ENCODE results near the gene C10orf90.

C10orf90 gene, protein sequence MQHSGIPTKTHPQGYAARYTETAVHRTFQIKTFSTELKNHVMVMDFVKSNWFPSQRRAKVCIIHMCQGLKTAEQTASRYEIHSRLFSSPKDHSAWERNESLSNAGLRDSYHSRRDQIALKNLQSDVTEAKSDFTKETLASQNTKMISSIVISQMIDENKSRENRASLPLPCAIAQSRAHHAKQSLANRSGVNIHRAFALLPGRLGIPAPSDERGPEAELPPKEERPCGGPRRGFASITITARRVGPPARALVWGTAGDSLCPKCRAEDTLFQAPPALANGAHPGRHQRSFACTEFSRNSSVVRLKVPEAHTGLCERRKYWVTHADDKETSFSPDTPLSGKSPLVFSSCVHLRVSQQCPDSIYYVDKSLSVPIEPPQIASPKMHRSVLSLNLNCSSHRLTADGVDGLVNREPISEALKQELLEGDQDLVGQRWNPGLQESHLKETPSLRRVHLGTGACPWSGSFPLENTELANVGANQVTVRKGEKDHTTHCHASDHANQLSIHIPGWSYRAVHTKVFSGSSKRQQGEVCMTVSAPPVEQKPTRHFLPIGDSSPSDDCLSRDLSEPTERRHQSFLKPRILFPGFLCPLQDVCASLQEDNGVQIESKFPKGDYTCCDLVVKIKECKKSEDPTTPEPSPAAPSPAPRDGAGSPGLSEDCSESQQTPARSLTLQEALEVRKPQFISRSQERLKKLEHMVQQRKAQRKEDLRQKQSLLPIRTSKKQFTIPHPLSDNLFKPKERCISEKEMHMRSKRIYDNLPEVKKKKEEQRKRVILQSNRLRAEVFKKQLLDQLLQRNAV

DNA sequence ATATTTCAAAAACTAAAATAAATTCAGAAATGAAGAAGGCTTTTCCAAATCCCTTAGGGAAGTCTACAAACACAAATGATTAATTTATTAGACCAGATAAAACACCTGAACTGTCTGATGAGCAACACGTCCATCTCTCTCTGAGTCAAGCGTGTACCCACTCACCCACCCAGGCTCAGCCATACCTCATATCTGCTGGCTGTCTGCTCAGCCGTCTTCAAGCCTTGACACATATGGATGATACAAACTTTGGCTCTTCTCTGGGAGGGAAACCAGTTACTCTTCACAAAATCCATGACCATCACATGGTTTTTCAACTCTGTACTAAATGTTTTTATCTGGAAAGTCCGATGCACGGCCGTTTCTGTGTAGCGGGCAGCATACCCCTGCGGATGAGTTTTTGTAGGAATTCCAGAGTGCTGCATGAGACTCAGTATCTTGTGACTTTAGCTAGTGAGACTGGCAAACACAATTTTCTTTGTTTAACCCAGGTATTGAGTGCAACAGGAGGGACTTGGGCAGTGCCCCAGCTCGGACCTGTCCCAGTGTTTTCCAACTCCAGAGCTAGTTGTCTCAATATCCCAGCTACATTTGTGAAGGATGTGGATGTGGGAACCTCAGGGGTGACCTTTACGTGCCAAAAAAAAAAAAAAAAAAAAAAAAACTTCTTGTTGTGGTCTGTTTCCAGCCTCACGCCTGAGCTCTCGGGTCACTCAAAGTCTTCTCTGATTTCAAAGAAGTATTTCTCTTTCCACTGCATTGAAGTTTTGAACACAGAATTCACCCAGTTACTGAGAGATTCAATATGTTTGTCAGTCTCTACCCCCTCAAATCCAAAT, at the start of gene C10orf90:
TSS of gene C10orf90 (minus strand) at position 638 of the 839 bp plus-strand sequence. CDS start at position 425, 213 bp downstream.
- no peak for DNase-seq (ENCODE audit: low spot score)

DNA sequence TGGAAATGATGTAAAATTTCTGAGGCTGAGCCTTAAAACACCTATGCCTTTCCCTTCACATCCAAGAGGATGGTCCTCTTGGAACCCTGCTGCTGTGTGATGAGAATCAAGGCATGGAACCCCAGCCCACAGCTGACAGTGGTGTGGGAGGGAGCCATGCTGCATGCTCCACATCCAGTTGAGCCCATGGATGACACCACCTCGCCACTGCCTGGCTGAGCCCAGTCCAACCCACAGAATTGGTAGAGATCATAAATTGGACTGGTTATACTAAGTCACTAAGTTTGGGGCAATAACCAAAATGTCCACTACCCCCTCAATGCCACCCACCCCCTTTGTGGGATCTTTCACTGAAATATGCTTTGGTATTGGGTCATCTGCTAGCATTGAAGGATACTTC, 45.9 kb upstream of the C10orf90 start:
- no peak for DNase-seq (ENCODE audit: low spot score)

DNA sequence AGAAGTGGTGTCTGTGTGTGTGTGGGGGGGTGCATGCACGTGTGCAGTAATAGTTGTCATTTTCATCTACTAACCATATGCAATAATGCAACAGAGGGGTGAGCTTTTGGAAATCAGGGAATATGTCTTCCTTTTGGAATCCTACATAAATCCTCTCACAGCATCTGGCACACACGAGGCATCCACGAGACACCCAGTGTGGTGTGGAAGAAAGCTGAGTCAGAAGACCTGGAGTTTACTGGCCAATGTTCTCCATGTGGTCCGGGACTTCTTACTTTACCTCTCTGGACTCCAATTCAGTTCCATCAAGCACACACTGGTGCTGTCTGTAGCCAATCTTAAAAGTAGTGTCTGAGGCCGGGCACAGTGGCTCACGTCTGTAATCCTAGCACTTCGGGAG, 43.1 kb upstream of the C10orf90 start:
- no peak for DNase-seq (ENCODE audit: low spot score)

DNA sequence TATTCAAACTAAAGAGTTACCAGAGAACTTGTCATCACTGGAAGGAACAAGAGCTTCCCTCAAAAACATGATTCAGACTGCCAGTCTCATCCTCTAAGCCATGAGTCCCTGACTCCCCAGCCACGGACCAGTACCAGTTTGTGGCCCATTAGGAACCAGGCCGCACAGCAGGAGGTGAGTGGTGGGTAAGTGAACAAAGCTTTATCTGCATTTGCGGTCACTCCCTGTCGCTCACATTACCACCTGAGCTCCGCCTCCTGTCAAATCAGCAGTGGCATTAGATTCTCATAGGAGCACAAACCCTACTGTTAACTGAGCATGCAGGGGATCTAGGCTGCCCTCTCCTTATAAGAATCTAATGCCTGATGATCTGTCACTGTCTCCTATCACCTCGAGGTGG, 42.2 kb upstream of the C10orf90 start:
- DNase-seq (ENCODE audit: low spot score) = no peak

DNA sequence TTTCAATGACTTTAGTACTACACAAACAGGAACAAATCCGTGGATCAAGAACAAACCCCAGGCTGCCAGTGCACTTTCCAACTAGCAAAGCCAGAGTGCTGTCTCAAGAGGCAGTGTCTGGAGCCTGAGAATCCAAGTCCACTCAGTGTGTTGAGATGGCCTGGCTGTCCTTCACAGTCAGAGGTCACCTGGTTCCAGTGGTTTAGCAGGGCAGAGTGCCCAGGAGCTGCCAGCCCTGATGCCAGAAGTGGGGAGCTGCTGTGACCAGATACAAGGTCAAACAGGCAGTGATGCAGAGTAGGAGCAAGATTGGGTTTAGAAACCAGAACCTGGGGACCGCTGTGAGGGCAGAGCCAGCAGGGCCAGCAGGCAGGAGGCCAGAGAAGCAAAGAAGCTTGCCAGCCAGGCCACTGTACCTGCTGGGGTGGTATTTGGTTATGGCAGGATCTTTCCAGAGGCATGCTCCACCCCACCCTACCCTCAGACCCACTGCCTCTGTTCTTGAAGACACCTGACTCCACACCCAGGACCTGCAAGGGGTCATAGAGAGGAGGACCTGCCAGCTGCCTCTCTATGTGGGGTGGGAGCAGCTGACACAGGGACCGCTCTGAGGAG, 35.6 kb upstream of the C10orf90 start:
- DNase-seq (ENCODE audit: low spot score) = no peak

DNA sequence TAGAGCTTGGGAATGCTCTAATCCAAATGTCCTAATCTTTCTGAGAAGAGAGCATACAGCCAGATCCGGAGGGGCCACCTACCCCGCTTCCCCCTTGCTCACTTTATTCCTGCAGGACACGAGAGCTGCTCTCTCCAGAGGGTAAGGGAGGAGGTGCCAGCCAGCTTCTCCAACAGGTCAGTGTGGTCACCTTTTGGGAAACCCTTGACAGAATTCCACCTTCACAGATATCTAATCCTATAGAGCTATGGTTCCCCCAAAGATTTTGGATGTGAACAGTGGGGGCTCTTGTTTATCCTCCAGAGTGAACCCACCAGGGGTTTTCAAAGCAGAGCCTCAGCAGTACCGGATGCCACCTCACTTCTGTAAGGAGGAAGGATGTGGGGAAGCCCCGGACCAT, 34.6 kb upstream of the C10orf90 start:
- no peak for DNase-seq (ENCODE audit: low spot score)

DNA sequence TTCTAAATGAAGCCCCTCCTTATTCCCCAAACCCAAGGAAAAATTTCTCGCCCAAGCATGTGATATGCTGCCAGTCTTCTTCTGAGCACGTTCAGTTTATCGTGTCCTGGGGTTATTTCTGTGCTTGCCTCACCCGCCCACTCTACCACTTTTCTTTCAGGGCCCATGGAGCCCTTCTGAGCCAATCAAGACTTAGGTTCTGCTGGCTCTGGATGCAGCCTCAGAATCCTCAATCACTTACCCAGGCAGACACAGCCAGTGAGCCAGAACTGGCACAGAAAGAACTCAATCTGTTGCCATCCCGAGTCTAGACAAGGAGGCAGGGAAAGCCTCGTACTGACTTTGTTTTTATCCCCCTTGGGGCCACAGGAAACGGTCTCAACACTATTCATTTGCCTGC, 34.2 kb upstream of the C10orf90 start:
- DNase-seq (ENCODE audit: low spot score) = no peak

DNA sequence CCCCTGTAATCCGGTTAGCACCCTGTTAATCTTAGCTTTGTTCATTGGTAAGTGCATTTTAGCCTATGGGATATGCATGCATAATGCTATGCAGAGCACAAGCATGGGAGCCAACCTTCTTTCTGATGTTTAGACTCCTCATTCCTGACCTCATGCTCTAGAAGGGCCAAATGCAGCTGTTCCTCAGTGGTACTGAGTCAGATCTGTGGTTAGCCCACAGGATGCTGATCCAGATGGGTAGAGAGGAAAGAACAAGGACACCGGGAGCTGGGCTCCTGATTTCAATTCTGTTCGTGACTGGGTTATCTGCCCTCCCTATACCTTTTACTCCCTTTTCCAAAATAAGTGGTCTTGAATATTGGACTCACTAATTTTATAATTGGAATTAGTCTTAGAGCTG, 31.7 kb upstream of the C10orf90 start:
- DNase-seq (ENCODE audit: low spot score) = no peak

DNA sequence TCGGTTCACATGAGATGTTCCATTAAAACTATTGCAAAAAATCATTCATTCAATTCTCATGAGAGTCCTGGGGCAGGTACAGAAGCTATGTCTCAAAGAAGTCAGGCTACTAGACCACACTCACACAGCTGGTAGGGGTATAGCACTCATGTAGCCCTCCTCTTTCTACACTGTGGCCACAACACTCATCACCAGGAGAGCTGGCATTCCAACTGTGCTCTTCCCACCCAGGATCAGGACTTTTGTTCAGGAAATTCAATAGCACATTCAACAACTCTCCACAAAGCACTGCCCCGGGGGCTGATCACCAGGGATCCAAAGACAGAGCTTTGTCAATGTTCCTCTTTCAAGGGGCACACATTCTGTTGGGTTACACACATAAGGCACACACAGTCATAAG, 31.0 kb upstream of the C10orf90 start:
- no peak for DNase-seq (ENCODE audit: low spot score)

DNA sequence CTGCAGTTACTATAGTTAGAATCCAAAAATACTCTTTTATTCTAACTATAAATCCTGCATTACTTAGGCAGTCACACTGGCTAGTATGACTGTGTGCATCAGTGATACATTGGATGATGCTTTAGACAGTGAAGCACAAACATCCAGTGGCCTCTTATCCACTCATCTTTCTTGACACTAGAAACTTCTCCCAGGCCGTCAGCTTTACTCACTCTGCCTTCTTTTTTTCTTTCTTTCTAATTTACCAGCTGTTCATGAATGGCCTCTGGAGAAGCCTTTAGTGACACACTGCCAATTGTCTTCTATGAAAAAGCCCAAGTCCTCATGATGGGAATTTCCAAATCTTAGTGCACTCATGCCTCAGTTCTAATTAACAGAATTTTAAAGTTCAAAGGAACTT, 26.2 kb upstream of the C10orf90 start:
- DNase-seq (ENCODE audit: low spot score) = no peak

DNA sequence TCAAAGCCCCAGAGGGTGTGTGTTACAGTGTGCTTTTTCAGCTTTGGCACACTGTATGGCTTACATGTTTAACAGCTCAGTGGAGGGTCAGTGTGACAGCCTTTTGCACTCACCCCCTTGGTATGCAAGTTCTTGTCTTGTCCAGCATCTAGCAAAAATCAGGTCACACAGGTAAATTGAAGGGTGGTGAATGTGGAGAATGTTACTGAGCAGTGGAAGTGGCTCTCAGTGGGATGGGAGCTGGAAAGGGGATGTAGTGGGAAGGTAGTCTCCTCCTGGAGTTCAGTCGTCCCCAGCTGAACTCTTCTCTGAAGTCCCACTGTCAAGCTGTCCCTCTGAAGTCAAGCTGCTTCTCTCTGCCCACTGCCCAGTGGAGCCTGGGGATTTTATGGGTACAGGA, 21.0 kb upstream of the C10orf90 start:
- no peak for DNase-seq (ENCODE audit: low spot score)

DNA sequence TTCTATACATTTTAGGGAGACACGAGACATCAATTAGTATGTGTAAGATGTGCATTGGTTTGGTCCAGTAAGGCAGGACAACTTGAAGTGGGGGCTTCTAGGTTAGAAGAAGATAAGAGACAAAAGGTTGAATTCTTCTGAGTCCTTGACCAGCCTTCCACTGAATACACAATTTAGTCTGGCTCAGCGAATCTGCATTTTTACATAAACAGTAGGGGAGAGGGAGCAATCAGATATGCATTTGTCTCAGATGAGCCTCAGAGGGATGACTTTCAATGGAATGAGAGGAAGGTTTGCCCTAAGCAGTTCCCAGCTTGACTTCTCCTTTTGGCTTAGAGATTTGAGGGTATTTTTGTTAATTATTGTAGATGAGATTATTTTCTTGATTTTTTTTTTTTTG, 20.0 kb upstream of the C10orf90 start:
- DNase-seq (ENCODE audit: low spot score) = no peak

DNA sequence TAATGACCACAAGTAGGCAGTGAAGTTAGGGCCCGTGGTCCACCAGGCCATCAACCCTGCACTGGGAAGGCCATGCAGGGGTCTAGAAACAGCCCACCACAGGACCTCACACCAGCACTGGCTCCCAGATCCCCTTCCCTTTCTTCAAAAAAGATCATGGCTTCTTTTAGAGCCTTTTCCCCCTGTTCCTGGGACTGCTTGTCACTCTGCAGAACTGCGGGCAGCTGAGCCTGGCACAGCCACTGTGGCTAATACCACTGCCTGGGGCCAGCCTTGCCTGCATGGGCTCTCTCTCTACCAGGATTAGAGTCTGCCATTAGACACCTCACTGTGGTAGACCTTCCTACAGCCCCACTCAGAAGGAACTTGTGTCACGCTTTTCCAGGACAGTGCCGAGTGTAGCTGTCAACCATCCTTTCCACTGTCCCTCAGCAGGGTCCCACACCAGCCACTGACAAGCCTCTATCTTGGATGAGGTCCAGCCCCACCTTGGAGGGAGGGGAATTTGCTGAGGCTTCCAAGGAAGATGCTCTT, 19.0 kb upstream of the C10orf90 start:
- no peak for DNase-seq (ENCODE audit: low spot score)

DNA sequence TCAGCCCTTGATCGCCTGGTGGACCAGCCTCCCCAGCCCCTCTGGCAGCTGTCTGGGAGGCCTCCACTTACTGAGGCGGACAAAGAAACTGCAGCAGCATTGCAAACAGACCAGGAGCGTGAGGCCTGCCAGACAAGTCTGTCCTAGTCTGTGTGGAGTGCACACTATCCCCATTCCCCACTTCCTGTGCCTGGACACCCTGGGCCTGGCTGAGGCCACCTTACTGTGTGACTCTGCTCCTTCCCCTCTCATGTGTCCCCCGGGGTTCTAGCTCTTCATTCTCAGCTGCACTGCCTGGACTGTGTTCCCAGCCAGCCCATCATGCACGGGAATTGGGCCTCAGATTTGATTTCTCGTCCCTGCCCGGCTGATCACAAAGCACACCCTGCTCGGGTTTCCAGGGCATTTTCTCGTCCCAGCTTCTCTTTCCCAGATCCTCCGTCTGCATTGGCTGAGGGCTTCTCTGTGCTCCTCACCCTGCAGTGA, 16.7 kb upstream of the C10orf90 start:
- no peak for DNase-seq (ENCODE audit: low spot score)

DNA sequence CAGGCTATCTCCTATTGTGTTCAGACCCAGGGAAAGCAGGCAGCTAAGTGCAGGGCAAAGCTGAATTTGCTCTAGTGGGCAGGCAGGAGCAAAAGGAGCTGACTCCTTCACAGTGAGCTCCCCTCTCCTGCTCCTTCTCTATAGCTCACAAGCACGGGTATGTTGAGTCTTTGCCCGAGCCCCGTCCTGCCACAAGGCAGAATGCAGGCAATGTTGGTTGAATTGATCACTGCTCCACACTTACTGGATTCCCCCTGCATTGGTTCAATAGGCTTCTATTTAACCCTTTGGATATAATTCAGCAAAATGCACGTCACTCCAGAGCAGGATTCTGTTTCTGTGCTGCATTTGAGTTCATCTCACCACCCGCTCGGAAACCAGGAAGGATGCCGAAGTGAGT, 16.2 kb upstream of the C10orf90 start:
- no peak for DNase-seq (ENCODE audit: low spot score)

DNA sequence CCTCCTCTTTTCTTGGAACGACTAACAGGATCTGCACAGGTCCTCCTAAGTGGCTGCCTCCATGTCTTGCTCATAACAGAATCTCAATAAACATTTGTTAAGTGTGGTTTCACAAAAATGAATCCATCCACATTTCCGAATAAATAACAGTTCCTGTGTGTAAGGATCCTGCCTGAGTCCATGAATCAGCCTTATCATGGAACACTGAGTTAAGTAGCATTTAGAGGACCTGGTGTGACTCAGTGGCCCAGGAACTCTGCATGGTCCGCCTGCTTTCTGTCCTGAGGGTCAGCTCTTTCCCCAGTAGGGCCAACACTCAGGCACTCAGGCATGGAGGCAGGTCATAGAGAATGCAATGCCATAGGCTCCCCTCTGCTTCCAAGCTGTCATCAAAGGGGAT, 15.8 kb upstream of the C10orf90 start:
- DNase-seq (ENCODE audit: low spot score) = no peak

DNA sequence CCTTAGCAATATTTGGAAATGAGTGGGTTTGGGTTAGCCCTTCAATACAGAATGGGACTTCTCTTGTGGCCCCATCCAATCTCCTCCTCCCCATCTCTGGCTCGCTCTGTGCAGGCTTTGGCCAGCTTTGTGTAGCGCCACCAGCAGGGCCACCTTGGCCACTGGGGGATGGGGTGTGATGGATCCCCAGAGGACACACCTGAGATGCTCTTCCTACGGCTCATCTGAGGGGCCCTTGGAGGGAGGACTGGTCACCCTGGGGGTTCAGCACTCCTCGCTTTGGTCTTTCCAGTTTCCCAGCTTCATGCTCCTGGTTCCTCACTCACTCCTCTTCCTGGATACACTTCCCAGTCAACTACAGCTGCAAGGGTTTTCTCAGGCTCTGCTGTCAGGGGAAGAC, 15.3 kb upstream of the C10orf90 start:
- no peak for DNase-seq (ENCODE audit: low spot score)

DNA sequence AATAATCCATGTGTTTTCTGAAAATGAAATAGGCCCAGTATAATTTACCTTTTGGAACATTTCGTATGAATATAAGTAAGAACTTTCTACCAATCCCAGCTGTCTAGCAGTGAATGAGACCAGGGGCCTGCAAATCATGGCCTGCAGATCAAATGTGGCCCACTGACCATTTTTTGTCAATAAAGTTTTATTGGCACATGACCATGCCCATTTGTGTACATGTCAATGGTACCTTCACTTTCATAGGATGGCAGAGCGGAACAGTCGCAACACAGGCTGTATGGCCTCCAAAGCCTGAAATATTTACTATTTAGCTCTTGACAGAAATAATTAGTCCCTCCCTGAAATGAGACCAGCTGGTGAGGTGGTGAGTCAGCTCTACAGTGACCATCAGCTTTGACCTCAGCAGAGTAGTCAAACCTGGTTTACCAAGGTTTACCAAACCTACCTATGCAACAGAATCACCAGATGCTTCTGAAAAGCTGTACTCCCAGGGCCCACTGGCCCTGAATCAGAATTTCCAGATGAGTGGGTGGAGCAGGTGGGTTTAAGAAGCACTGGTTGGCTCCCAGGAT, 13.8 kb upstream of the C10orf90 start:
- no peak for DNase-seq (ENCODE audit: low spot score)

DNA sequence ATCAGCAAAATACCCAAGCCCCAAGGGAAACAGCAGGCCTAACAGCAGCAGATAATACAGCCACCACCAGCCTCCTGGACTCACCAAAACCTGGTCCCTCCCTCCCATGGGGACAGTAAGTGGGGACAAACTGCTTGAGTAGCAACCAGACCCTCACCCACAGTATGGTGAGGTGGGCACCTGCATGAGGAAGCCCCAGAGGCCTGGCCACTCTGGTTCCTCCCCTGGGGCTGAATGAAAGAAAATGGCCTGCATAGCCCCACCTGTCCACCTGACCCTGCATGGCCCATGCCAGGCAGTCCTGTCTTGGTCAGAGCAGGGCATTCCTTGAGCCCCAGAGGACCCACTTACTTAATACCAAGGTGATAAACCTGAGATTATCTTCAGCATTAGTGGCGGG, 13.0 kb upstream of the C10orf90 start:
- DNase-seq (ENCODE audit: low spot score) = no peak

DNA sequence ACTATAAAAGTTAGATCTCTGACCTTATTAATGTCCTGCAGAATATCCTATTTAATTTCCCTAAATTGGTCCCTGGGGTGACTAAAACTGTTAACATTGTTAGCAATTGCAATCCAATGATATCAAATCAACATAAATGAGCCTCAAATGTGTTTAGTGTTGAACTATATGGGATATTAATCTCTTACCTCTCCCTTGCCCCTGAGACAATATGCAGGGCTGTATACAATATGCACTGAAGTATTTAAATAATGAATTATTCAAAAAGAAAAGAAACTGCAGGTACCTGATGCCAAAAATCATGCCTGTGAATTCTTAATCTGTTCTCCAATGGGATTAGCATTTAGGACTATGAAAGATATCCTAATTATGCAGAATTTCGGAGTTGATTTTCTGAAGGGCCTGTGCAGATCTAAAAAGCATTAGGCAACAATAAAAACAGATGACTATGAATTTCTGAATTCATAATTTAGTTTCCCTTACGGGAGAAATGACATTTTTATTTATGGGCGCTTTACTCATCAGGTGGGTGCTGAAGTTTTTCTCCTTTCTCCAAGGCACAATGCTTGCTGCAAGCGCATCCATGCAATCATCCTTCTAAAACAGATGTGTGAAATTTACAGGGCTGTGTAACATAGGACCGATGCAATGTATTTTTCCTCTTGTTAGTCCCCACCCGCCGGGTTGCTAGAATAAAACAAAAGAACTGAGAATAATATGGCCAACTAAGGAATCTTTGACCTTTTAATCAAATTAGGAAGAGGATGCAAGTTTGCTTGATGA, 5.4 kb upstream of the C10orf90 start:
- no peak for DNase-seq (ENCODE audit: low spot score)

All from CD4-positive, alpha-beta T cell treated with Interleukin-6 at 100 ng/mL for 8 hours (primary cell).